OCI-M2 (cell line): Measurements from ENCODE around the gene CREB3L1.

Experiments
- DNase-seq: peaks from one replicate; lab custom pipeline; 2025; ENCODE audit not compliant: unreplicated experiment; lab: John Stamatoyannopoulos, UW

Gene CREB3L1

GRCh38 chr11:46321757-46322156 is 44.3 kb downstream of the CREB3L1 start:
- DNase-seq, result no peak

GRCh38 chr11:46322759-46323158 is 45.3 kb downstream of the CREB3L1 start:
- no peak for DNase-seq

- DNase-seq, result no peak
Observed at GRCh38 chr11:46326813-46327416, 49.5 kb downstream of the CREB3L1 start.

GRCh38 chr11:46327829-46328228 is 50.4 kb downstream of the CREB3L1 start:
- DNase-seq, result no peak

GRCh38 chr11:46330154-46330553 is 52.7 kb downstream of the CREB3L1 start:
- no peak for DNase-seq

- DNase-seq, result no peak
Observed at GRCh38 chr11:46330563-46331281, 53.3 kb downstream of the CREB3L1 start.

GRCh38 chr11:46331282-46331984 is 54.0 kb downstream of the CREB3L1 start:
- DNase-seq, result no peak

- DNase-seq, result no peak
Observed at GRCh38 chr11:46332093-46332567, 54.7 kb downstream of the CREB3L1 start.

GRCh38 chr11:46332568-46333393 is 55.3 kb downstream of the CREB3L1 start:
- DNase-seq, result no peak

- DNase-seq, result no peak
Observed at GRCh38 chr11:46333394-46333947, 56.0 kb downstream of the CREB3L1 start.

GRCh38 chr11:46334211-46334610 is 56.7 kb downstream of the CREB3L1 start:
- no peak for DNase-seq

- DNase-seq, result no peak
Observed at GRCh38 chr11:46335271-46335670, 57.8 kb downstream of the CREB3L1 start.

GRCh38 chr11:46335890-46336562 is 58.6 kb downstream of the CREB3L1 start:
- DNase-seq, result no peak

- no peak for DNase-seq
Observed at GRCh38 chr11:46336563-46337180, 59.2 kb downstream of the CREB3L1 start.

GRCh38 chr11:46337626-46338345 is 60.3 kb downstream of the CREB3L1 start:
- no peak for DNase-seq

- no peak for DNase-seq
Observed at GRCh38 chr11:46338636-46338987, 61.1 kb downstream of the CREB3L1 start.

- DNase-seq, result no peak
Observed at GRCh38 chr11:46338988-46339666, 61.7 kb downstream of the CREB3L1 start.

- DNase-seq, result no peak
Observed at GRCh38 chr11:46339816-46340215, 62.4 kb downstream of the CREB3L1 start.

GRCh38 chr11:46341454-46341853 is 64.0 kb downstream of the CREB3L1 start:
- DNase-seq, result no peak
